PC-3 (cell line): Measurements from ENCODE around the gene LPIN2. TPM values are rescaled to one million over a fixed set of nuclear protein-coding genes. Genes with fewer than 3 reads are reported as not detected.
"Not testable (repeated sequence)": the region's sequence is repeated elsewhere in the genome, so short reads cannot be mapped to it uniquely, and the experiment has no call there.

Experiments
- ATAC-seq: fragments of 200-7000 bp; cut with Tn5 transposase; 2 replicates; pipeline ENCODE4 v1.9.1; 2020; ENCODE audit warnings: mild to moderate bottlenecking, moderate library complexity
- BruUV-seq: library from RNA; stranded (reverse); fragments of 400-500 nt; replicated peaks from 2 replicates; lab custom pipeline; 2021; lab: Mats Ljungman, UMichigan
- CTCF ChIA-PET: fragments of 300-600 bp; sonication (Branson Sonifier 250); formaldehyde crosslinking; loops from one replicate; lab custom pipeline; 2022; ENCODE audit warnings: antibody characterized with exemption; lab: Charles Lee
- POLR2A ChIA-PET: fragments of 300-600 bp; sonication (Branson Sonifier 250); formaldehyde crosslinking; loops from one replicate; lab custom pipeline; 2022; ENCODE audit warnings: antibody characterized with exemption; ENCODE audit not compliant: unreplicated experiment; lab: Charles Lee
- DNase-seq: peaks from one replicate; pipeline ENCODE4 v3.0.0-alpha.2; 2015
- H2AFZ ChIP-seq: fragments of 300-600 bp; sonication (generic); 2 replicates; pipeline ENCODE4 v1.6.0; 2016; ENCODE audit warnings: antibody characterized with exemption, low read length
- H3F3A ChIP-seq: fragments of 300-600 bp; sonication (generic); one replicate; pipeline ENCODE4 v1.6.0; 2017; ENCODE audit warnings: antibody characterized with exemption, low read length, control low read depth, mild to moderate bottlenecking; ENCODE audit not compliant: unreplicated experiment
- H3K27ac ChIP-seq: fragments of 300-600 bp; sonication (generic); 2 replicates; pipeline ENCODE4 v1.5.1; 2016; ENCODE audit warnings: mild to moderate bottlenecking, low read length
- H3K27me3 ChIP-seq: fragments of 300-600 bp; sonication (generic); 2 replicates; pipeline ENCODE4 v1.6.1; 2016; ENCODE audit warnings: low read length, mixed read lengths
- H3K36me3 ChIP-seq: fragments of 300-600 bp; sonication (generic); 2 replicates; pipeline ENCODE4 v1.6.1; 2016; ENCODE audit warnings: low read depth, mixed run types, low read length, mixed read lengths
- H3K4me1 ChIP-seq: fragments of 300-600 bp; sonication (generic); 2 replicates; pipeline ENCODE4 v1.5.1; 2016; ENCODE audit warnings: low read length; ENCODE audit not compliant: insufficient read depth
- H3K4me2 ChIP-seq: fragments of 300-600 bp; sonication (generic); 2 replicates; pipeline ENCODE4 v1.6.0; 2016; ENCODE audit warnings: low read length
- H3K4me3 ChIP-seq: fragments of 300-600 bp; sonication (generic); 2 replicates; pipeline ENCODE4 v1.5.1; 2016; ENCODE audit warnings: mild to moderate bottlenecking, low read length, mixed read lengths
- H3K79me2 ChIP-seq: fragments of 300-600 bp; sonication (generic); 2 replicates; pipeline ENCODE4 v1.6.1; 2017; ENCODE audit warnings: low read length, mixed read lengths
- H3K9ac ChIP-seq: fragments of 300-600 bp; sonication (generic); 2 replicates; pipeline ENCODE4 v1.6.0; 2016; ENCODE audit warnings: mild to moderate bottlenecking, low read length
- H3K9me2 ChIP-seq: fragments of 300-600 bp; sonication (generic); replicated peaks from 2 replicates; pipeline ENCODE4 v1.6.1; 2016; ENCODE audit warnings: mixed run types, low read length, mixed read lengths
- H3K9me3 ChIP-seq: fragments of 300-600 bp; sonication (generic); 2 replicates; pipeline ENCODE4 v1.6.1; 2016; ENCODE audit warnings: low read length, mixed read lengths
- H4K20me1 ChIP-seq: fragments of 300-600 bp; sonication (generic); 2 replicates; pipeline ENCODE4 v1.6.1; 2016; ENCODE audit warnings: low read length, mixed read lengths
- CTCF ChIP-seq: fragments of 300-600 bp; sonication (generic); conservative IDR thresholded peaks from 2 replicates; pipeline ENCODE4 v1.5.1; 2017; ENCODE audit warnings: antibody characterized with exemption, low read depth, mild to moderate bottlenecking, low read length
- EZH2 ChIP-seq: fragments of 300-600 bp; sonication (generic); IDR thresholded peaks from one replicate; pipeline ENCODE4 v1.6.1; 2017; ENCODE audit warnings: antibody characterized with exemption, mild to moderate bottlenecking, low read length; ENCODE audit not compliant: unreplicated experiment
- EZH2phosphoT487 ChIP-seq: fragments of 300-600 bp; sonication (generic); IDR thresholded peaks from 2 replicates; pipeline ENCODE4 v1.6.1; 2018; ENCODE audit warnings: mild to moderate bottlenecking, antibody characterized with exemption, low read length, borderline replicate concordance
- intact Hi-C: fragments of 100-400 bp; cut with micrococcal nuclease; formaldehyde crosslinking; loops from 2 replicates; pipeline ENCODE4 v1.9.0; 2023
- total RNA-seq: library from RNA; depleted of rRNA; stranded (reverse); fragments of >200 nt; gene quantifications from 2 replicates; pipeline ENCODE4 v1.2.3, GENCODE V29; 2014

The LPIN2 gene
- total RNA-seq, 1 experiment from 2014 or later, result 9.8 TPM

DNA sequence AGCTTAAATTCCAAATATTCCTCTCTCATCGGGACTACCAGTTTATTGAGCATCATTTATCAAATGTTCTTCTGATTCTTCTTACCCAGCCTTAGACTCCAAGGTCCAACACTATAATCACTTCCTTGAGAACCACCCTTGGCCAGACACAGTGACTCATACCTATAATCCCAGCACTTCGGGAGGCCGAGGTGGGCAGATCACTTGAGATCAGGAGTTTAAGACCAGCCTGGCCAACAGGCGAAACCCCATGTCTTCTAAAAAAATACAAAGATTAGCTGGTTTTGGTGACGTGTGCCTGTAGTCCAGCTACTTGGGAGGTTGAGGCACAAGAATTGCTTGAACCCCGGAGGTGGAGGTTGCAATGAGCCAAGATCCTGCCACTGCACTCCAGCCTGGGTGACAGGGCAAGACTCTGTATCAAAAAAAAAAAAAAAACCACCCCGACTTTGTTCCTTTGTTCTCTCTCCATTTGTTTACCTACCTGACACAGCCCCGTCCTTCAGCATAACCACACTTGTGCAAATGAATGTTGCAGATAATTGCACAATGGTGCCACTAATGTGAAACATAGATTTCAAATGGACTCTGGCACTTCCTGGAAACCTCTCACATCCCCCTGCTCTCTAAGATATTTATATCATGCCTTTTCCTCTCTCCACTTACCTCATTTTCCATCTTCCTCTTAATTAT lies 38.9 kb upstream of the LPIN2 start:
- Histone ChIP-seq H3K27ac (no peak overlapping the region), H2AFZ (no peak overlapping the region), H3K4me2 (no peak overlapping the region), H4K20me1 (no peaks in the 10 kb centered on the region), H3K9me3 (no peaks in the 10 kb centered on the region), H3K4me3 (no peak overlapping the region), H3K27me3 (no peaks in the 10 kb centered on the region), H3F3A (no peaks in the 10 kb centered on the region), H3K9me2 (no peaks in the 10 kb centered on the region), H3K36me3 (no peaks in the 10 kb centered on the region), H3K4me1 (no peaks in the 10 kb centered on the region), H3K9ac (no peak overlapping the region), H3K79me2 (no peaks in the 10 kb centered on the region)
- intact Hi-C loops, result no loop called here
- ATAC-seq, result peak; percentile 37
- TF ChIP-seq CTCF (no peak), EZH2phosphoT487 (no peak), EZH2 (no peak)
- ChIA-PET POLR2A (no interaction called here), CTCF (no interaction called here)
- DNase-seq, result no peak
- no TSS peak for BruUV-seq

- BruUV-seq, H3K9ac ChIP-seq, H3K9me3 ChIP-seq, DNase-seq, H3K4me2 ChIP-seq, POLR2A ChIA-PET, H3K9me2 ChIP-seq, ATAC-seq, H4K20me1 ChIP-seq, H3K36me3 ChIP-seq, H3K79me2 ChIP-seq, H3K27me3 ChIP-seq, H3K27ac ChIP-seq, H3F3A ChIP-seq, H3K4me1 ChIP-seq, H2AFZ ChIP-seq, H3K4me3 ChIP-seq, intact Hi-C loops: not testable (repeated sequence)
- CTCF ChIA-PET, result interaction anchor here (0.7 kb wide), 1 partner anchor 77 kb away, joined by 6 read pairs; no protein-coding TSS in a partner anchor
Observed at GRCh38 chr18:3049897-3050454, 37.0 kb upstream of the LPIN2 start.

- intact Hi-C loops, result no loop called here
- Histone ChIP-seq H3K9me3 (no peaks in the 10 kb centered on the region), H3K36me3 (no peaks in the 10 kb centered on the region), H3K27ac (no peak overlapping the region), H3K9ac (no peak overlapping the region), H4K20me1 (no peaks in the 10 kb centered on the region), H3K9me2 (no peaks in the 10 kb centered on the region), H3K4me1 (peaks cover 6% of the 10 kb centered on the region; the same call in 1 of the 2 replicates), H3K27me3 (no peaks in the 10 kb centered on the region), H3K4me2 (no peak overlapping the region), H3F3A (no peaks in the 10 kb centered on the region), H3K79me2 (no peaks in the 10 kb centered on the region), H3K4me3 (no peak overlapping the region), H2AFZ (no peak overlapping the region)
- ChIA-PET POLR2A (interaction anchor here (0.6 kb wide), 1 partner anchor 616 kb away, joined by 8 read pairs; no protein-coding TSS in a partner anchor), CTCF (no interaction called here)
- TF ChIP-seq CTCF (no peak), EZH2 (no peak), EZH2phosphoT487 (no peak)
- BruUV-seq, result no TSS peak
- ATAC-seq, result no peak
- DNase-seq, result no peak
Observed at GRCh38 chr18:3048820-3049349, 35.9 kb upstream of the LPIN2 start.
